ENCODE measurements around the gene TMED4.
A peak's percentile ranks its signal among the peaks of the same experiment; 100 is the strongest.

TMED4 gene

DNA sequence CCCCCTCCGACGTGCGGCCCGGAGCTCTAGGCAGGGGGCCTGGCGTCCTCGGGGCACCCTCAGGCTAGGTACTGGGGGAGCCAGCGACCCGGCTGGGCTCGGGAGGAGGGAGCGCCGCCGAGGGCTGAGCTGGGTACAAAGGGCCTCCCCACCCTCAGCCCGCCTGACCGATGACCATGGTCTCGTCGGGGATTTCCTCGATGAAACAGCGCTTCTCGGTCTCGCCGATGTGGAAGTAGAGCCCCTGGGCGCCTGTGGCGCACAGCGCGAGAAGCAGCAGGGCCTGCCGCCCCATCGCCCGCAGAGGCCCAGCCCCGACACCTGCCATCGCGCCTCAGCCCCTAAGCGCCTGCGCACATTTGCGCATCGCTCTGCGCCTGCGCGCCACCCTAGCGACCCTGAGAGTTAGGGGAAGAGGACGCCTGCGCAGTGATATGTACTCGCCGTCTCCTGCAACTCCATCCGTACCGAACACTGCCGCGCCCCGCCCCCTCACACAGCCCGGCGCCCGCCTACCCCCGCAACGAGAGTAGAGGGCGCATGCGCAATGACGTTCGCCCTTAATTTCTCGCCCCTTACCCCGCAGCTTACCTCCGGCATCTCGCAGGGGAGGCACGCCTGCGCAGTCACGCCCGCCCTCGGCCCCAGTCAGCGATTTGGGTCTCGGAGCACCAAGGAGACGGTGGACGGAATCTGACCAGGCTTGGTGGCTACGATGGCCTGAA lies at the start of gene TMED4:
TMED4 (minus strand) TSS at position 353 of the 725 bp plus-strand sequence; CDS start at position 328, 25 bp downstream.
- Histone ChIP-seq H3K9ac (peak within 1 kb of the TSS; percentile 95), H3K36me3 (peaks cover 40% of the 10 kb centered on the region), H4K20me1 (peaks cover 20% of the 10 kb centered on the region; the same call in 1 of the 2 replicates), H3K4me1 (peaks cover 27% of the 10 kb centered on the region), H3K4me2 (peak within 1 kb of the TSS; percentile 93), H3K27me3 (no peaks in the 10 kb centered on the region), H3K27ac (peak within 1 kb of the TSS; percentile 94), H3K4me3 (peak within 1 kb of the TSS; percentile 81), H3K9me3 (no peaks in the 10 kb centered on the region)
- no peak for TF ChIP-seq Cebpa-rat (IDR thresholded peaks at IDR 0.05)

DNA sequence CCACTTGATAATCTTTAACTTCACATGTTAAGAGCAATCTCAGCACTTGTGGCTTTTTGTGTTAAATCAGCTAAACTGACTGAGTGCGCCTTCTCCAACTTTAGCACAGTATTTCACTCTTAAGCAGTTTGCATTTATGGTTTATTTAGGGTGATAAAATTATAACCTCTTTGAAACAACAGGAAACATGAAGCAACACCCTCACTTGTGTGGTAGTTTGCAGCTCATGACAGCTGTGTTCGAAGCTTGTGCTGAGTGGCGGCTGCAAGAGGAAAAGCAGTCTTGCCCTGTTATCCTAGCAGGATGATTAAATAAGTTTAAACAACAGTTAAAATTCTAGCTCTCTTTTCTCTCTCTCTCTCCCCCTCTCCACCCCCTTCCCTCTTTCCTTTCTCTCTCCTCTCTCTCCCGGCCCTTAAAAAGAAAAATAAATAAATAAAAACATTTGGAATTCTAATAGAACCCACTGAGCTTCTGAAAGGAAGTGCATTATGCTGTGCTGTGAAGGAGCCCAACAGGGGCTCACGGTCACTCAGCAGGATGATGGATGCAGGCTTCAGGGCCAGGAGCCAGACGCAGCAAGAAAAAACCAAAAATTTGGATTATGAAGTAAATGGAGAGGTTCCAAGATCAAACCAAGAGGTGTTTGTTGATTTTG lies 49.6 kb upstream of the TMED4 start:
- peaks cover 52% of the 10 kb centered on the region for H3K36me3 ChIP-seq
- no peak overlapping the region for H3K9ac ChIP-seq
- H3K4me2 ChIP-seq: no peak overlapping the region
- H3K4me1 ChIP-seq: peaks cover 18% of the 10 kb centered on the region; the same call in 1 of the 2 replicates
- no peak overlapping the region for H3K27ac ChIP-seq
- no peaks in the 10 kb centered on the region for H3K9me3 ChIP-seq
- H4K20me1 ChIP-seq: peaks cover 5% of the 10 kb centered on the region; the same call in 1 of the 2 replicates
- H3K27me3 ChIP-seq: no peaks in the 10 kb centered on the region
- H3K4me3 ChIP-seq: no peak overlapping the region
- no peak for TF ChIP-seq Cebpa-rat (IDR thresholded peaks at IDR 0.05)

GRCh38 chr7:44630792-44631457 lies 48.9 kb upstream of the TMED4 start:
- no peak for TF ChIP-seq Cebpa-rat (IDR thresholded peaks at IDR 0.05)
- Histone ChIP-seq H3K27me3 (no peaks in the 10 kb centered on the region), H3K9ac (no peak overlapping the region), H3K27ac (no peak overlapping the region), H3K4me3 (no peak overlapping the region), H3K4me1 (peaks cover 22% of the 10 kb centered on the region; the same call in 1 of the 2 replicates), H3K9me3 (no peaks in the 10 kb centered on the region), H3K4me2 (no peak overlapping the region), H3K36me3 (peaks cover 58% of the 10 kb centered on the region), H4K20me1 (peaks cover 9% of the 10 kb centered on the region; the same call in 1 of the 2 replicates)

- Histone ChIP-seq H3K4me1 (peaks cover 22% of the 10 kb centered on the region; the same call in 1 of the 2 replicates), H3K27me3 (no peaks in the 10 kb centered on the region), H3K9me3 (no peaks in the 10 kb centered on the region), H3K27ac (no peak overlapping the region), H4K20me1 (peaks cover 13% of the 10 kb centered on the region; the same call in 1 of the 2 replicates), H3K9ac (no peak overlapping the region), H3K4me3 (no peak overlapping the region), H3K36me3 (peaks cover 67% of the 10 kb centered on the region), H3K4me2 (no peak overlapping the region)
- no peak for TF ChIP-seq Cebpa-rat (IDR thresholded peaks at IDR 0.05)
These were observed 47.9 kb upstream of the TMED4 start for GRCh38 chr7:44629829-44630522.

- no peak for TF ChIP-seq Cebpa-rat (IDR thresholded peaks at IDR 0.05)
- no peak overlapping the region for H3K9ac ChIP-seq
- H3K36me3 ChIP-seq: peaks cover 62% of the 10 kb centered on the region
- no peaks in the 10 kb centered on the region for H3K9me3 ChIP-seq
- H3K4me3 ChIP-seq: no peak overlapping the region
- H4K20me1 ChIP-seq: peaks cover 44% of the 10 kb centered on the region
- H3K27ac ChIP-seq: no peak overlapping the region
- no peaks in the 10 kb centered on the region for H3K27me3 ChIP-seq
- H3K4me2 ChIP-seq: no peak overlapping the region
- peaks cover 15% of the 10 kb centered on the region; the same call in 1 of the 2 replicates for H3K4me1 ChIP-seq
These were observed 44.6 kb upstream of the TMED4 start for GRCh38 chr7:44626620-44627019.

DNA sequence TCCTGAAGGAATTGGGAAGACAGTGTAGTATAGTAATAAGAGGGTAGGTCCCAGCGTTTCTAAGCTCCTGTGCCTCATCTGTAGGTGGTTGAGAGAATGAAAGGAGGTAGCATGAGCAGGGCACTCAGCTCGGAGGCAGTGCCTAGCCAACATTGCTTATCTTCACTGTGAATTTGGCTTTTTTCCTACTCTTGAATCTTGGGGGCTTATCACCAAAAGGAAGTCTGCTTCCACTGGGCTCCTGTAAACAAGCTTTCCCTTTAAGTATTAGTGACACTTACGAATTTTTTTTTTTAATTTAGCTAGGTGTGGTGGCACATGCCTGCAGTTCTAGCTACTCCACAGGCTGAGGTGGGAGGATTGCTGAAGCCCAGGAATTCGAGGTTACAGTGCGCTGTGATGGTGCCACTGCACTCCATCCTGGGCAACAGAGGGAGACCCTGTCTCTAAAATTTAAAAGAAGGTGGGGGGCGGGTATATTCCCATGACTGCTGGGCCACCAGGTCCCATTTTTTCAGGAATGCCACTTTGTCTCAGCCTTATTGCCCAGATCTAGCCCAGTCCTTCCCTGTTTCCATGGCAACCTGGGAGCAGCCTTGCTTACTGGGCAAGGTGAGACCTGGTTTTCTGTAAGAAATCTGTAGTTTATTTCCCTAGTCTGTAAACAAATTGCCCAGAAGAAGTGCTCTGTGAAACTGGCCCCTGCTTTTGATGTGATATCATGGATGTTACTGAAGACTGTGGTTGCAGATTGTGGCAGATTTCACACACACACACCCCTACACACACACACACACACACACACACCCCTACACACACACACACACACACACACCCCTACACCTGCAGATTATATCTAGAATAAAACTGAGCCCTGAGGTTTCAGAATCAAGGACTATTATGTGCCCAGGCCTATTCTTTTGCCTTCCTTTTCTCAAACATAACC lies 43.8 kb upstream of the TMED4 start:
- H3K9ac ChIP-seq: no peak overlapping the region
- peaks cover 52% of the 10 kb centered on the region for H4K20me1 ChIP-seq
- no peaks in the 10 kb centered on the region for H3K9me3 ChIP-seq
- H3K4me3 ChIP-seq: no peak overlapping the region
- H3K4me1 ChIP-seq: peaks cover 7% of the 10 kb centered on the region; the same call in 1 of the 2 replicates
- no peak overlapping the region for H3K4me2 ChIP-seq
- no peak for TF ChIP-seq Cebpa-rat (IDR thresholded peaks at IDR 0.05)
- no peak overlapping the region for H3K27ac ChIP-seq
- peaks cover 56% of the 10 kb centered on the region for H3K36me3 ChIP-seq
- H3K27me3 ChIP-seq: no peaks in the 10 kb centered on the region

GRCh38 chr7:44624318-44624717 lies 42.3 kb upstream of the TMED4 start:
- Histone ChIP-seq H3K36me3 (peaks cover 43% of the 10 kb centered on the region), H3K4me1 (0 out of 2 replicates have a peak, but pooled peaks cover 5% of the 10 kb centered on the region), H3K4me3 (no peak overlapping the region), H3K27me3 (no peaks in the 10 kb centered on the region), H3K9ac (no peak overlapping the region), H4K20me1 (peaks cover 67% of the 10 kb centered on the region), H3K9me3 (no peaks in the 10 kb centered on the region), H3K4me2 (no peak overlapping the region), H3K27ac (no peak overlapping the region)
- TF ChIP-seq Cebpa-rat (IDR thresholded peaks at IDR 0.05): no peak

GRCh38 chr7:44622342-44623151 lies 40.5 kb upstream of the TMED4 start:
- H3K9ac ChIP-seq: no peak overlapping the region
- no peak overlapping the region for H3K4me3 ChIP-seq
- no peaks in the 10 kb centered on the region for H3K27me3 ChIP-seq
- TF ChIP-seq Cebpa-rat (IDR thresholded peaks at IDR 0.05): no peak
- H3K9me3 ChIP-seq: no peaks in the 10 kb centered on the region
- no peak overlapping the region for H3K27ac ChIP-seq
- peaks cover 42% of the 10 kb centered on the region for H3K36me3 ChIP-seq
- 0 out of 2 replicates have a peak, but pooled peaks cover 5% of the 10 kb centered on the region for H3K4me1 ChIP-seq
- peaks cover 83% of the 10 kb centered on the region for H4K20me1 ChIP-seq
- H3K4me2 ChIP-seq: no peak overlapping the region
